Fibroblast of the aortic adventitia (primary cell): ENCODE measurements around the gene CEP68. TPM values are rescaled to one million over a fixed set of nuclear protein-coding genes. Genes with fewer than 3 reads are reported as not detected.

Experiments
- DNase-seq: peaks from one replicate; pipeline ENCODE4 v3.0.0-alpha.2; 2010; ENCODE audit warnings: low read depth
- H3K4me3 ChIP-seq: 2 replicates; pipeline ENCODE4 v1.5.1; 2011; ENCODE audit warnings: low read depth, mild to moderate bottlenecking, control low read depth, low read length, moderate library complexity
- CTCF ChIP-seq: IDR thresholded peaks from 2 replicates; pipeline ENCODE4 v1.5.1; 2011; ENCODE audit warnings: mild to moderate bottlenecking, low read length, control low read depth, inconsistent platforms; ENCODE audit not compliant: insufficient read depth
- total RNA-seq: library from RNA; depleted of rRNA; stranded (reverse); fragments of >200 nt; gene quantifications from 2 replicates; pipeline ENCODE4 v1.2.3, GENCODE V29; 2012; ENCODE audit warnings: low replicate concordance

The CEP68 gene
- total RNA-seq, 1 donor: 12.3 TPM

GRCh38 chr2:65050931-65051330 lies 5.3 kb upstream of the CEP68 start:
- DNase-seq: no peak
- no peak overlapping the region for H3K4me3 ChIP-seq
- TF ChIP-seq CTCF: no peak

GRCh38 chr2:65053199-65053598 lies 3.0 kb upstream of the CEP68 start:
- no peak for DNase-seq
- no peak for TF ChIP-seq CTCF
- no peak overlapping the region for H3K4me3 ChIP-seq

- no peak for TF ChIP-seq CTCF
- H3K4me3 ChIP-seq: no peak overlapping the region
- DNase-seq: no peak
These were observed 1.3 kb upstream of the CEP68 start for GRCh38 chr2:65054749-65055421.

GRCh38 chr2:65055422-65056214 lies 598 bp upstream of the CEP68 start:
- TF ChIP-seq CTCF: no peak
- no peak for DNase-seq

GRCh38 chr2:65057054-65057375 lies 799 bp downstream of the CEP68 start:
- no peak for DNase-seq
- TF ChIP-seq CTCF: no peak
- peak overlapping the region; percentile 82 for H3K4me3 ChIP-seq

More at GRCh38 chr2:65055422-65056214, 598 bp upstream of the CEP68 start:
- H3K4me3 ChIP-seq: peak overlapping the region; percentile 82

- peak overlapping the region; percentile 82 for H3K4me3 ChIP-seq
- DNase-seq: peak; percentile 48
- no peak for TF ChIP-seq CTCF
These were observed 1.3 kb downstream of the CEP68 start for GRCh38 chr2:65057391-65058052.
